ENCODE measurements around the gene PIK3IP1. TPM values are rescaled to one million over a fixed set of nuclear protein-coding genes. Genes with fewer than 3 reads are reported as not detected.

The PIK3IP1 gene
- total RNA-seq, 6 experiments from 2014 or later: 8.3 to 11.3 (median 8.9) TPM

DNA sequence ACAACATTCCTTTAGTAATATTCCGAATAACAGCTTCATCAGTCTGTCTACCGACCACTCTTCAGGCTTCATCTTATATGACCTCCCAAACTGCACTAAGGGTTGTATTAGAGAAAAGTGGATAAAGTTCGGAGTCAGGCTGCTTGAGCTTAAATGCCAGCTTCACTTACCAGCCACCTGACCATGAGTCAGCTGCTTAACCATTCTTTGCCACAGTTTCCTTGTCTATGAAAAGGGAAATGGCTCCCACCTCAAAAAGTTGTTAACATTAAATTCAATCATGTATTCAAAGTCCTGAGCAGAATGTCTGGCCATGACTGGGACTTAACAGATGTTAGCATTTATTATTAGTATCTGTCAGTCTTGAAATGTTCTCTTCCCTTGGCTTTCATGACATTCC, 59.3 kb downstream of the PIK3IP1 start:
- Mint-ChIP-seq H3K4me1 (ENCODE audit: low read depth) (peaks cover 27% of the 10 kb centered on the region), H3K27ac (no peak overlapping the region), H3K9me3 (no peaks in the 10 kb centered on the region), H3K4me3 (no peak overlapping the region), H3K36me3 (ENCODE audit: low read depth) (no peaks in the 10 kb centered on the region), H3K27me3 (ENCODE audit: insufficient read depth) (no peaks in the 10 kb centered on the region; the same call in 1 of the 2 replicates)
- no peak for DNase-seq
- TF ChIP-seq, protein P1, sequence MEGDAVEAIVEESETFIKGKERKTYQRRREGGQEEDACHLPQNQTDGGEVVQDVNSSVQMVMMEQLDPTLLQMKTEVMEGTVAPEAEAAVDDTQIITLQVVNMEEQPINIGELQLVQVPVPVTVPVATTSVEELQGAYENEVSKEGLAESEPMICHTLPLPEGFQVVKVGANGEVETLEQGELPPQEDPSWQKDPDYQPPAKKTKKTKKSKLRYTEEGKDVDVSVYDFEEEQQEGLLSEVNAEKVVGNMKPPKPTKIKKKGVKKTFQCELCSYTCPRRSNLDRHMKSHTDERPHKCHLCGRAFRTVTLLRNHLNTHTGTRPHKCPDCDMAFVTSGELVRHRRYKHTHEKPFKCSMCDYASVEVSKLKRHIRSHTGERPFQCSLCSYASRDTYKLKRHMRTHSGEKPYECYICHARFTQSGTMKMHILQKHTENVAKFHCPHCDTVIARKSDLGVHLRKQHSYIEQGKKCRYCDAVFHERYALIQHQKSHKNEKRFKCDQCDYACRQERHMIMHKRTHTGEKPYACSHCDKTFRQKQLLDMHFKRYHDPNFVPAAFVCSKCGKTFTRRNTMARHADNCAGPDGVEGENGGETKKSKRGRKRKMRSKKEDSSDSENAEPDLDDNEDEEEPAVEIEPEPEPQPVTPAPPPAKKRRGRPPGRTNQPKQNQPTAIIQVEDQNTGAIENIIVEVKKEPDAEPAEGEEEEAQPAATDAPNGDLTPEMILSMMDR (IDR thresholded peaks at IDR 0.05): no peak

Other genes starting within 250 kb of the PIK3IP1 start
- 100 to 1,000 TPM; 201 to 329 (median 246) TPM for gene SMTN, start 211.2 kb downstream of the PIK3IP1 start, total RNA-seq (2021; fragmentation: NEBNext Ultra II Directional; extraction: Animal tissue kit (Norgen Biotek cat#: 25700))
- 100 to 1,000 TPM; 237 to 356 (median 265) TPM for gene SELENOM, start 184.9 kb downstream of the PIK3IP1 start, total RNA-seq (2021; fragmentation: NEBNext Ultra II Directional; extraction: Animal tissue kit (Norgen Biotek cat#: 25700))
- gene INPP5J, start 169.5 kb downstream of the PIK3IP1 start, total RNA-seq (2021; fragmentation: NEBNext Ultra II Directional; extraction: Animal tissue kit (Norgen Biotek cat#: 25700)): 1 to 10 TPM in 4 of 6 experiments, under 1 TPM in 2; 0.69 to 1.6 (median 1.0) TPM
- gene PLA2G3, start 152.0 kb downstream of the PIK3IP1 start, total RNA-seq (2021; fragmentation: NEBNext Ultra II Directional; extraction: Animal tissue kit (Norgen Biotek cat#: 25700)): under 1 TPM in 1 of 6 experiments, not detected in 5; 0.05 TPM
- gene RNF185, start 132.3 kb downstream of the PIK3IP1 start, total RNA-seq (2021; fragmentation: NEBNext Ultra II Directional; extraction: Animal tissue kit (Norgen Biotek cat#: 25700)): 10 to 100 TPM; 28.1 to 34.2 (median 30.0) TPM
- gene LIMK2, start 80.2 kb downstream of the PIK3IP1 start, total RNA-seq (2021; fragmentation: NEBNext Ultra II Directional; extraction: Animal tissue kit (Norgen Biotek cat#: 25700)): 10 to 100 TPM; 27.9 to 31.4 (median 28.9) TPM
- gene PATZ1, start 53.9 kb upstream of the PIK3IP1 start, total RNA-seq (2021; fragmentation: NEBNext Ultra II Directional; extraction: Animal tissue kit (Norgen Biotek cat#: 25700)): 10 to 100 TPM; 12.4 to 16.0 (median 13.9) TPM
- 10 to 100 TPM; 63.7 to 74.9 (median 66.4) TPM for gene DRG1, start 107.1 kb upstream of the PIK3IP1 start, total RNA-seq (2021; fragmentation: NEBNext Ultra II Directional; extraction: Animal tissue kit (Norgen Biotek cat#: 25700))
- 10 to 100 TPM; 23.7 to 27.3 (median 25.5) TPM for gene EIF4ENIF1, start 197.4 kb upstream of the PIK3IP1 start, total RNA-seq (2021; fragmentation: NEBNext Ultra II Directional; extraction: Animal tissue kit (Norgen Biotek cat#: 25700))
- gene SFI1, start 204.0 kb upstream of the PIK3IP1 start, total RNA-seq (2021; fragmentation: NEBNext Ultra II Directional; extraction: Animal tissue kit (Norgen Biotek cat#: 25700)): 10 to 100 TPM in 5 of 6 experiments, 1 to 10 TPM in 1; 8.3 to 12.1 (median 11.3) TPM